GM12801 (cell line): ENCODE data around the gene ST3GAL2.

Experiments used
- CTCF ChIP-seq: IDR thresholded peaks from one replicate; pipeline ENCODE4 v1.5.1; 2011; ENCODE audit warnings: control low read depth; ENCODE audit not compliant: insufficient read length; ENCODE audit errors: extremely low read depth

Gene ST3GAL2

DNA sequence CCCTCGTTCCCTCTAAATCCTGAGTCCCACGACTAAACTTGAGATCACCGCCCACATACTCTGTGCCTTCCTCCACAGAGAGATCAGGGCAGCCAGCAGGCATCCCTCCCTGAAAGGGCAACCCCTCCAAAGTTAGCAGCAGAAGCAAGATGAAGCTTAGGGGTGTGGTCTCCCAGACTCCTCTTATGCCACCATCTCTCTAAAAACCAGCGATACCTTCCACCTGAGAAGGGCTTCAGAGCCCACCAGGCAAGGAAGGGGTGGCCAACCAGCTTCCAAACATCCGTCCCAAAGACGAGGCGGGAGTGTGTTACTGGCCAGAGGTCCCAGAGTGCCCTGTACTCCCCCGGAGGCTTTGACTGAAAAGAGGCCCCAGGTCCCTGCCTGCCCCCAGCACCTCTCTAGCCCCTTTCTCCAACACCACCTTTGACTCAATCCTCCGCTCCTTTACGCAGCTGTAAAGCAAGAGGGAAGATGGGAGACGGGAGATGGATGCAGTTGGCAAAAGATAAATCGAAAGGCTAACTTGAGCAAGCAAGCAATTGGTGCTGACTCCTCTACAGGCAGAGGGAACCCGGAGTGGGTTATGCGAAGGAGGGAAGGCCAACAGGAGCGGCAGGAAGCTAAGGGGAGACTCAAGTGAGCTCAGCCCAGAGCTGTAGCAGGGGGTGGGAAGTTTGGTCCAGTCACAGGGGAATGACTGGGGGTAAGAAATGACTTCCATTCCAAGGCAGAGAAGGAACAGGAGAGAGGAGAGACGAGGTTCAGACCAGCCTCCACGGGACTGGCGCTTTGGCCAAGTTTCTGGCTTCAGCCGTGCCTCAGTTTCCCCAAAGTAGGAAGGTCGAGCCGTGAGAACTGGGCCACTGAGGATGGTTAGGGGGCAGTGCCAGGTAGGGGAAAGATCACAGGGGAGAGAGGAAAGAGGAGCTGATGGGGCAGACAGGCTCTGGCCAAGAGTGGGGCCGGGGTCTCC, 1.0 kb downstream of the ST3GAL2 start:
- TF ChIP-seq CTCF = no peak

GRCh38 chr16:70437017-70437581, 1.8 kb downstream of the ST3GAL2 start:
- no peak for TF ChIP-seq CTCF

DNA sequence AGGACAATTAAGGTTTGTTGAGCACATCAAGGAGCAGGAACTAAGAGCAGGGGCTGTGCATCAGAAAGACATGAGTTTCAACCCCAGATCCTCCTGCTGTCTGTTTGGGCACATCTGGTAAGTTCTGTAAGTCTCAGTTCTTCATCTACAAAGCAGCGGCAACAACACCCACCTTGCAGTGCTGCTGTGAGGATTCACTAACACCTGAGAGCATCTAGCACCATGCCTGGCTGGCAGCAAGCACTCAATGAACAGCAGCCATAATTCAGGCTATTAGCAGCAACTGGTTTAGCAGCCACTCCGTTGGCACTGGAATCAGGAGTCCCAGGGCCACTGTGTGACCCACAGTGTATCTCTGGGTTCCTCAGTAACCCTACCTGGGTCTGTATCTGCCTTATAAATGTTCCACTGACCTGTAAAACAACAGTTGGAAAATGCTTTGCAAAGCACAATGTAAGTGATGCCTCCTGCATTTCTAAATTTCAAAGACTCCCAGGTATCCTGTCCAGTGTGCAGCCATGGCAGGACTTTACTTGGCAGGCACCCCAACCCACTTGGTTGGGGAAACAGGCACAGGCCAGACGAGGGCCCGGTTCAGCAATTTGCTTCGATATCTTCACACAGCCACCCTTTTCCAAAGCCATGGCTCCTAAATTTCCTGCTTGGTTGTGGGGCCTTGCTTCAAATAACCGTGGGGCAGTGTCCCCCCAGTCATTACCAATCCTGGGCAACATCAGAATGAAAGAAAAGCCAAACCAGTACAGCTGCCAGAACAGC, 4.2 kb downstream of the ST3GAL2 start:
- TF ChIP-seq CTCF = no peak

GRCh38 chr16:70433458-70434103, 5.3 kb downstream of the ST3GAL2 start:
- no peak for TF ChIP-seq CTCF

DNA sequence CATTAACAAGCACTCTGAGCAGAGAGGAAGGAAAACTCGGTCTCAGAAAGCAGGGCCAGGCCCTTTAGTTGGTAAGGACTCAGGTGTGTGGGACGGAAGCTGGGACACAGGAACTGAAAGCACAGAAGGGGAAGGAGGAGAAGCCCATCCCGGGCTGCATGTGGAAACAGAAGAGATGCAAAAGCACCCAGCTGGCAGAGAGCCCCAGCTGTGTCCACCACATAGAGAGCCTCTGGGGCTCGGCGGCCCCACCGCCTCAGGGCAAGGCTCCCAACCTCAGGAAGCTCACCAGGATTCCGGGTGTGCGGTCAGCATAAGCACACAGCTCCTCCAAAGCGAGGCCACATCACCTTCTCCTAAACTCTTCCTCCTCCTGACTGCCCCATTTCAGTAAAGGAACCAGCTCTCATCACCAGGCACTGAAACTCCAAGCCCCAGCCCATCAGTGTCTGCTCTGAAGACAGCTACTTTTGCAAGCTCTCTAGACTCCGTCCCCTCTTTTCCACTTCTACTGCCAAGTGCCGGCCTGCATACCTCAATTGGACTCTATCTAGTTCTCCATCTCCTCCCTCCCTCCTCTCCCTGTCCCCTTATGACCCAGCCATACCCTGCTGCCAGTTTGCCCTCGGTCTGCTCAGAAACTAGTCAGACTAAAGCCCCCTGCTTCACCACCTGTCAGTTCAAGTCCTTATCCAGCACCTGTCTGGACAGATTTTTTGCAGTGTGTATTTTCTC, 6.0 kb downstream of the ST3GAL2 start:
- no peak for TF ChIP-seq CTCF

DNA sequence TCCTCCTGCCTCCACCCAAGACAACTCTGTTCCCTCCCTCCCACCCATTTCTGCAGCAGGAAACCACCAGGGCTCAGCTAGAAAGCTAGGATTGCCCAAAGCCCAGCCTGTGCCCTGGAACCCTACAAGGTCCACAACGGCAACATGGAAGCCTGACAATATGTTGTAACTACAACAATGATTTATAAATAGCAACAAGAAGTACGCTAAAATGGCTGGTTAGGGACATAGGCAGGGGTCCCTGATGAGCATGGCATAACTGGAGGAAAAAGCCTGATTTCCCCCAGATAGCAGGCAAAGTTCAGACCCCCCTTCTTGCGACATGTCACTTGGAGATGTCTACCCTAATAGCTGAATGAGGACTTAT, 6.6 kb downstream of the ST3GAL2 start:
- no peak for TF ChIP-seq CTCF
